H7 (cell line): ENCODE measurements around the gene DDI1. TPM values are rescaled to one million over a fixed set of nuclear protein-coding genes. Genes with fewer than 3 reads are reported as not detected.

Experiments
- DNase-seq: peaks from one replicate; pipeline ENCODE4 v3.0.0; 2012
- H3K27me3 ChIP-seq: 2 replicates; pipeline ENCODE4 v1.6.0; 2011; ENCODE audit warnings: mild to moderate bottlenecking, low read length; ENCODE audit not compliant: control insufficient read depth, insufficient read depth
- H3K36me3 ChIP-seq: replicated peaks from 2 replicates; pipeline ENCODE4 v1.5.1; 2011; ENCODE audit warnings: low read length; ENCODE audit not compliant: control insufficient read depth, insufficient read depth
- H3K4me3 ChIP-seq: 2 replicates; pipeline ENCODE4 v1.5.1; 2011; ENCODE audit warnings: low read depth, mild to moderate bottlenecking, control low read depth, low read length, moderate library complexity; ENCODE audit not compliant: insufficient read depth
- total RNA-seq: library from RNA; depleted of rRNA; stranded (reverse); fragments of >200 nt; shearing (Covaris generic); gene quantifications from 2 replicates; pipeline ENCODE4 v1.2.3, GENCODE V29; 2014

The DDI1 gene
- total RNA-seq, 1 experiment from 2014 or later: not detected

- Histone ChIP-seq H3K4me3 (no peak overlapping the region), H3K36me3 (no peaks in the 10 kb centered on the region), H3K27me3 (no peaks in the 10 kb centered on the region)
- DNase-seq: no peak
These were observed 17.5 kb downstream of the DDI1 start for GRCh38 chr11:104053743-104054478.

GRCh38 chr11:104054911-104055529 lies 18.6 kb downstream of the DDI1 start:
- Histone ChIP-seq H3K27me3 (no peaks in the 10 kb centered on the region), H3K36me3 (no peaks in the 10 kb centered on the region), H3K4me3 (no peak overlapping the region)
- DNase-seq: no peak

- H3K27me3 ChIP-seq: no peaks in the 10 kb centered on the region
- H3K4me3 ChIP-seq: no peak overlapping the region
- no peak for DNase-seq
- H3K36me3 ChIP-seq: no peaks in the 10 kb centered on the region
These were observed 19.2 kb downstream of the DDI1 start for GRCh38 chr11:104055596-104055995.

GRCh38 chr11:104057908-104058307 lies 21.5 kb downstream of the DDI1 start:
- DNase-seq: no peak
- Histone ChIP-seq H3K27me3 (no peaks in the 10 kb centered on the region), H3K4me3 (no peak overlapping the region), H3K36me3 (no peaks in the 10 kb centered on the region)

GRCh38 chr11:104058680-104059079 lies 22.2 kb downstream of the DDI1 start:
- Histone ChIP-seq H3K27me3 (no peaks in the 10 kb centered on the region), H3K4me3 (no peak overlapping the region), H3K36me3 (no peaks in the 10 kb centered on the region)
- no peak for DNase-seq

- H3K27me3 ChIP-seq: no peaks in the 10 kb centered on the region
- DNase-seq: no peak
These were observed 23.8 kb downstream of the DDI1 start for GRCh38 chr11:104060004-104060794.

GRCh38 chr11:104060820-104061219 lies 24.4 kb downstream of the DDI1 start:
- Histone ChIP-seq H3K27me3 (no peaks in the 10 kb centered on the region), H3K4me3 (no peak overlapping the region), H3K36me3 (no peaks in the 10 kb centered on the region)
- no peak for DNase-seq

More at GRCh38 chr11:104060004-104060794, 23.8 kb downstream of the DDI1 start:
- Histone ChIP-seq H3K4me3 (no peak overlapping the region), H3K36me3 (no peaks in the 10 kb centered on the region)

- H3K36me3 ChIP-seq: no peaks in the 10 kb centered on the region
- no peak overlapping the region for H3K4me3 ChIP-seq
- no peak for DNase-seq
- no peaks in the 10 kb centered on the region for H3K27me3 ChIP-seq
These were observed 25.5 kb downstream of the DDI1 start for GRCh38 chr11:104061853-104062521.

GRCh38 chr11:104064034-104064630 lies 27.7 kb downstream of the DDI1 start:
- Histone ChIP-seq H3K27me3 (no peaks in the 10 kb centered on the region), H3K4me3 (no peak overlapping the region), H3K36me3 (no peaks in the 10 kb centered on the region)
- DNase-seq: no peak

- no peak overlapping the region for H3K4me3 ChIP-seq
- H3K27me3 ChIP-seq: no peaks in the 10 kb centered on the region
- H3K36me3 ChIP-seq: no peaks in the 10 kb centered on the region
- DNase-seq: no peak
These were observed 31.1 kb downstream of the DDI1 start for GRCh38 chr11:104067534-104067933.

- DNase-seq: peak; percentile 13
These were observed 37.7 kb downstream of the DDI1 start for GRCh38 chr11:104073950-104074705.

GRCh38 chr11:104075091-104075490 lies 38.7 kb downstream of the DDI1 start:
- H3K36me3 ChIP-seq: no peaks in the 10 kb centered on the region
- DNase-seq: no peak

More at GRCh38 chr11:104073950-104074705, 37.7 kb downstream of the DDI1 start:
- H3K27me3 ChIP-seq: no peaks in the 10 kb centered on the region
- H3K36me3 ChIP-seq: no peaks in the 10 kb centered on the region
- no peak overlapping the region for H3K4me3 ChIP-seq

GRCh38 chr11:104075706-104076105 lies 39.3 kb downstream of the DDI1 start:
- Histone ChIP-seq H3K36me3 (no peaks in the 10 kb centered on the region), H3K4me3 (no peak overlapping the region), H3K27me3 (no peaks in the 10 kb centered on the region)
- DNase-seq: no peak

More at GRCh38 chr11:104075091-104075490, 38.7 kb downstream of the DDI1 start:
- no peaks in the 10 kb centered on the region for H3K27me3 ChIP-seq
- no peak overlapping the region for H3K4me3 ChIP-seq
